HG03280 (cell line): ENCODE results near the gene TMEM11.
A peak's percentile ranks its signal among the peaks of the same experiment; 100 is the strongest.

Source experiments
- ATAC-seq: cut with Tn5 transposase; IDR thresholded peaks from one replicate; pipeline ENCODE4 v1.9.1; 2021; ENCODE audit warnings: mild to moderate bottlenecking, moderate library complexity; ENCODE audit not compliant: unreplicated experiment

Gene TMEM11

GRCh38 chr17:21186399-21187187, 27.4 kb downstream of the TMEM11 start:
- ATAC-seq: no peak

GRCh38 chr17:21185061-21185460, 28.9 kb downstream of the TMEM11 start:
- ATAC-seq: no peak

- no peak for ATAC-seq
Measured at GRCh38 chr17:21184570-21184969, 29.4 kb downstream of the TMEM11 start.

- no peak for ATAC-seq
Measured at GRCh38 chr17:21183468-21183867, 30.5 kb downstream of the TMEM11 start.

- no peak for ATAC-seq
Measured at GRCh38 chr17:21177854-21178600, 35.9 kb downstream of the TMEM11 start.

GRCh38 chr17:21177401-21177800, 36.6 kb downstream of the TMEM11 start:
- ATAC-seq: no peak

GRCh38 chr17:21176773-21177395, 37.1 kb downstream of the TMEM11 start:
- no peak for ATAC-seq

GRCh38 chr17:21174713-21175112, 39.2 kb downstream of the TMEM11 start:
- no peak for ATAC-seq

GRCh38 chr17:21174186-21174585, 39.8 kb downstream of the TMEM11 start:
- ATAC-seq: no peak

- no peak for ATAC-seq
Measured at GRCh38 chr17:21173543-21173942, 40.4 kb downstream of the TMEM11 start.

- ATAC-seq: no peak
Measured at GRCh38 chr17:21172846-21173245, 41.1 kb downstream of the TMEM11 start.

- ATAC-seq: no peak
Measured at GRCh38 chr17:21171970-21172510, 41.9 kb downstream of the TMEM11 start.

GRCh38 chr17:21171309-21171922, 42.5 kb downstream of the TMEM11 start:
- peak; percentile 60 for ATAC-seq

GRCh38 chr17:21170809-21171208, 43.2 kb downstream of the TMEM11 start:
- no peak for ATAC-seq

GRCh38 chr17:21169496-21169895, 44.5 kb downstream of the TMEM11 start:
- no peak for ATAC-seq

GRCh38 chr17:21168555-21168865, 45.5 kb downstream of the TMEM11 start:
- ATAC-seq: no peak

- no peak for ATAC-seq
Measured at GRCh38 chr17:21167303-21167702, 46.7 kb downstream of the TMEM11 start.

GRCh38 chr17:21166595-21167210, 47.3 kb downstream of the TMEM11 start:
- ATAC-seq: no peak

- ATAC-seq: no peak
Measured at GRCh38 chr17:21165922-21166594, 47.9 kb downstream of the TMEM11 start.

GRCh38 chr17:21164620-21165019, 49.3 kb downstream of the TMEM11 start:
- ATAC-seq: no peak
